ENCODE data around the gene CCBE1. TPM values are rescaled to one million over a fixed set of nuclear protein-coding genes. Genes with fewer than 3 reads are reported as not detected.

Gene CCBE1
- polyA plus RNA-seq, 10 donors, result 3.2 to 10.7 (median 4.1) TPM

- DNase-seq, result no peak
Measured at GRCh38 chr18:59395226-59396175, 301.7 kb downstream of the CCBE1 start.

- DNase-seq, result no peak
Measured at GRCh38 chr18:59393381-59393780, 303.8 kb downstream of the CCBE1 start.

DNA sequence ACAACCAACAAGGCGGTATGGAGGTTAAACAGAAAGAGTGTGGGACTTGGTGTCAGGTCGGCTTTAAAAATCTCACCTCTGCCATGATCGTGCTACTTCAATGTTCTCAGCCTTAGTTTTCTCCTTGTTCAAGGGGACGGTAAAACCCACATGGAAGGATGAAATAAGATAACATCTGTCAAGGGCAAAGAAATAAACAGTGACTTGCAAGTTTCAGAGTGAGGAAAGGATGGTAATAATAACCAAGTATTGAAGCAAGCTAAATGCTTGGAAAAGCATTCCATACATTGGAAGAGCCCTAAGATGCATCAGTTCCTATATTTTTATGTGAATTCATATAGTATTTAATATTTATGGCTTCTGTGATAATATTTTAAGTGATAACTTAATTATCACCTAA is 308.4 kb downstream of the CCBE1 start:
- DNase-seq, result no peak

- DNase-seq, result no peak
Measured at GRCh38 chr18:59387687-59388565, 309.3 kb downstream of the CCBE1 start.

DNA sequence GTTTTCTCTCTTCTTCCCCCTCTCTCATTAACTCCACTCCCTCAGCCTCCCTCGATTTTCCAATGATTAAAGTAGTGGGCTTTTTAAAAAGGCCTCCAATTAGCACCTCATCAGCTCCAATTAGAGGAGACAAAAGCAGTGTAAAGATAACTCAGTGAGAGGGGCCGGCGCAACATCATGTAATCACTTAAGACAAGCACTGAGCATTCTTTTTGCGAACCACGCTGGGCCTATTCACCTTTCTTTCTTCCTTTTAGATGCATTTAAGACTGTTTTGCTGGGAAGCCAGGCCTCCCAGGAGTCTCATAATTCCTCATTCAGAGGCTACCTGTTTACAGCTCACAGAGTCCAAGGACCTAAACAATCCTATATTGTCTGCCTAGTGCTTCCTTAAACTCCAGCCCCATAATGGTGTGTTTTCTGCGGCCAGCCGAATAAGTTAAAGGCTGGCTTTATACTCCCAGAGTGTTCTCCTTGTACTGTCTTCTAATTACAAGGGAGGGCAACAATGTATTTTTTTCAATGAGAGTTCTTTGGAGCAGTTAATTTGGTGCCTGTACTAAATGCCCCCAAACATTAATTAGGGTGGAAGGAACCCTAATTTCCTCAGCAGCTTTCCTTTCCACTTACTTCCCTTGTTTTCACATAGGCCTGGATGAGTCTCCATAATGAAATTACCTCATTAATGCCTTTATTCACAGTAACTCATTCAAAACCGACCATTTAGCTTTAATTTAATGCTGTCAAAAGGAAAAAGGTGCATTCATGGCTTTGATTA is 310.1 kb downstream of the CCBE1 start:
- DNase-seq, result no peak

DNA sequence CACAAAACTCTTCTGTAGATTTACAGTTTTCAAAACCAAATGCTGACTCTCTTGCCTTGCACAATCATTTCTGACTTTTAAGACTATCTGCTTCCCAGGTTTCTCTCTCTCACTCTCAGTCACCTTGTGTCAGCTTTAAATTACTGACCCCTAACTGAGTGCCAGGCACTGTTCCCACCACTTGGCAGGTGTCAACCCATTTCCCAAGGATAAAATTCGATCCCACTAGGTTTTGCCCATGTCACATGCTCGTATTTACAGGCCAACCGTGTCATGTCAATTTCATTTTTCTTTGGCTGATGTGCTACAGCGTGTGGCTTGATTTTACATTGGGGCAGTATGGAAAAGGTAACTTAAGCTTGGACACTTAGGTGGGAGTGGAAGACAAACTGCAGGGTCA is 312.0 kb downstream of the CCBE1 start:
- no peak for DNase-seq

DNA sequence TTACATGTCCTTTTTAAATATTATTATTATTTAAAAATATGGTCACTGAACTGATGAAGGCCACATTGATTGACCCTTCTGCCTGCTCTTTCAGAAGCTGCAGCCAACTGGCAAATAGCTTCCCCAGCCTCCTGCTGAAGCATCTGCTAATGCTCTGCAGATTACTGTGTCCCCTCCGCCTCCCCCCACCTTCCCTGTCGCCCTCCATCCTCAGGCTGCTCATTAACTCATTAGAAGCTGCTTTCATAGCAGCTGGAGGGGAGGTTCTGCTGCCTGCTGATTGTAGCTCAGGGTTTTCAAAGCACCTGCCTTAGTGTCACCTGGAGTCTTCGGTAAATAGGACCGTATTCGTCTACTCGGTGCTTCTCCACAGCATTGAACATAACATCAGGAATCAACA is 313.4 kb downstream of the CCBE1 start:
- no peak for DNase-seq

DNA sequence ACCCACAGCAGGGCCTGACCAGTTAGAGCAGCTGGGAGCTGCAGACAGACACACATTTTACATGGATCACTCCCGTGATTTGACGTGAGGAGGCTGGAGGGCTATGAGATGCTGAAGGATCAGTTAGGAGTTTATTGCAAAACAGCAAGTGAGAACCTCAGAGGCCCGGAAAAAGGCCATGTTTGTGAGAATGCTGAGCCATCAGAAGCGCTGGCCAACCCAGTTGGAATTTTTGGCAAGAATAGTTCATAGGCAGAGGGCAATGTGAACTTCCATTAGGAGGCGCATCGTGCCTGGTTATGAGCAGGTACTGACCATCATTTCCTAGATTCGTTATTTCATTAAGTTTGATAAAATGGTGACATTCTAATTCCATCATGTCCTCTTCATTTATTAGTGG is 314.8 kb downstream of the CCBE1 start:
- no peak for DNase-seq

- no peak for DNase-seq
Measured at GRCh38 chr18:59381949-59382348, 315.3 kb downstream of the CCBE1 start.

Other genes starting within 250 kb of the CCBE1 start
- gene PMAIP1, start 202.6 kb upstream of the CCBE1 start, polyA plus RNA-seq (ENCODE audit: insufficient read length in 10 of 10), result 10 to 100 TPM; 17.9 to 60.7 (median 32.0) TPM